ENCODE results near the gene NUCKS1.

GRCh38 chr1:205739348-205740160 lies 10.4 kb downstream of the NUCKS1 start:
- TF ChIP-seq TAF1 (IDR thresholded peaks at IDR 0.05; ENCODE audit: borderline replicate concordance, low read depth, low read length): no peak
- TF ChIP-seq CHD2 (IDR thresholded peaks at IDR 0.05; ENCODE audit: low read length, partially characterized antibody): no peak
- no peak for TF ChIP-seq SIN3A (IDR thresholded peaks at IDR 0.05; ENCODE audit: borderline replicate concordance, low read depth, low read length)
- no peak for TF ChIP-seq PBX3 (IDR thresholded peaks at IDR 0.05)
- TF ChIP-seq, protein P1, sequence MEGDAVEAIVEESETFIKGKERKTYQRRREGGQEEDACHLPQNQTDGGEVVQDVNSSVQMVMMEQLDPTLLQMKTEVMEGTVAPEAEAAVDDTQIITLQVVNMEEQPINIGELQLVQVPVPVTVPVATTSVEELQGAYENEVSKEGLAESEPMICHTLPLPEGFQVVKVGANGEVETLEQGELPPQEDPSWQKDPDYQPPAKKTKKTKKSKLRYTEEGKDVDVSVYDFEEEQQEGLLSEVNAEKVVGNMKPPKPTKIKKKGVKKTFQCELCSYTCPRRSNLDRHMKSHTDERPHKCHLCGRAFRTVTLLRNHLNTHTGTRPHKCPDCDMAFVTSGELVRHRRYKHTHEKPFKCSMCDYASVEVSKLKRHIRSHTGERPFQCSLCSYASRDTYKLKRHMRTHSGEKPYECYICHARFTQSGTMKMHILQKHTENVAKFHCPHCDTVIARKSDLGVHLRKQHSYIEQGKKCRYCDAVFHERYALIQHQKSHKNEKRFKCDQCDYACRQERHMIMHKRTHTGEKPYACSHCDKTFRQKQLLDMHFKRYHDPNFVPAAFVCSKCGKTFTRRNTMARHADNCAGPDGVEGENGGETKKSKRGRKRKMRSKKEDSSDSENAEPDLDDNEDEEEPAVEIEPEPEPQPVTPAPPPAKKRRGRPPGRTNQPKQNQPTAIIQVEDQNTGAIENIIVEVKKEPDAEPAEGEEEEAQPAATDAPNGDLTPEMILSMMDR (IDR thresholded peaks at IDR 0.05): peak; percentile 39
- no peak for TF ChIP-seq EP300 (IDR thresholded peaks at IDR 0.05; ENCODE audit: borderline replicate concordance in 1 of 2, low read depth in 1 of 2, low read length in 1 of 2)
- TF ChIP-seq USF2 (IDR thresholded peaks at IDR 0.05; ENCODE audit: borderline replicate concordance, low read depth, low read length): no peak
- TF ChIP-seq FOXM1 (IDR thresholded peaks at IDR 0.05; ENCODE audit: low read depth): no peak
- TF ChIP-seq YY1 (IDR thresholded peaks at IDR 0.05; ENCODE audit: low read depth): no peak
- TF ChIP-seq ELF1 (IDR thresholded peaks at IDR 0.05): no peak
- TF ChIP-seq RAD21 (IDR thresholded peaks at IDR 0.05; ENCODE audit: low read length): no peak
- TF ChIP-seq GATA2 (CRISPR knock-in tag; IDR thresholded peaks at IDR 0.05): no peak
- no peak for TF ChIP-seq MAX (IDR thresholded peaks at IDR 0.05; ENCODE audit: low read depth)
